Inflammatory macrophage treated with lipopolysaccharide for 1 hour (primary cell): ENCODE data around the gene SEC16A.
A peak's percentile ranks its signal among the peaks of the same experiment; 100 is the strongest.

ENCODE experiments used
- DNase-seq, 2 donors: peaks; one replicate each; pipeline ENCODE4 v3.0.0-alpha.2; 2020 to 2022

SEC16A gene

DNA sequence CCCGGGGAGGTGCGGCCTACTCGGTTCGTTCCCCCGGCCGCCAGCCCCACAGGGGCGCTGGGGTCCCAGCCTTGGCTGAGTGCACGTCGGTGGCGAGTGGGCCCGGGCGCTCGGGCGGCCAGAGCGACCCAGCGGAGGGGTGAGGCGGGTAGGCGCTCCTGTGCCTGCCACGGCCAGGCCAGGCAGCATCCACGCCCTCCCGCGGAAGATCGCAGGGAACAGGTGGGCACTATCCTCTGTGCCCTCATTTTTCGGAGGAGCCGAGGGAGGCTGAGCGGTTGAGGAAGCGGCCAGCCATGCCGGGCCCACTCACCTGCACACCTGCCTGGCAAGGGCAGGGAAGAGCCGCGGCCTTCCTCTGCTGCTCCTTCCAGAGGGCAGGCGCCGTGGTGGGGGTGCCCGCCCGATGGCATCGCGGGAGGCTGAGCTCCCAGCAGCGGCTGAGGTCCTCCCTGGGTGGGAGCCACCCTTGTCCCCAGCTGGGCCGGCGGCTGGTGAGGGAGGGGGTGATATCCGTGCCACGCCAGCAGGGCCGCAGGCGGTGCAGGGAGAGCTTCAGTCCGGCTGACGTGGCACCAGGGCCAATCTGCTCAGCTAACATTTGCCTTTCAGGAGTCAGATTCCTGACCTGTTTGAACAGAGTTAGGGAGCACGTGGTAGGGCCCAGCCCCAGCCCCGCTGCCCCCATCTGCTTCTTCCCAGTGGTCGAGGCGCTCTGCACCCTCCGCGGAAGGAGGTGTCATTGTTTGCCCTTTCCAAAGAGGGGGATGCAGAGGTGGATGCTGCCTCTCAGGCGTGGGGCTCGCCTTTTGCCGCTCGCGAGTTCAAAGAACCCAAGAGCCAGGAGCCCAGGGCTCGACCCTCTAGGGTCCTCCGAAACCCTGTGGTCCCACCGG, 1.6 kb upstream of the SEC16A start:
- no peak for DNase-seq

DNA sequence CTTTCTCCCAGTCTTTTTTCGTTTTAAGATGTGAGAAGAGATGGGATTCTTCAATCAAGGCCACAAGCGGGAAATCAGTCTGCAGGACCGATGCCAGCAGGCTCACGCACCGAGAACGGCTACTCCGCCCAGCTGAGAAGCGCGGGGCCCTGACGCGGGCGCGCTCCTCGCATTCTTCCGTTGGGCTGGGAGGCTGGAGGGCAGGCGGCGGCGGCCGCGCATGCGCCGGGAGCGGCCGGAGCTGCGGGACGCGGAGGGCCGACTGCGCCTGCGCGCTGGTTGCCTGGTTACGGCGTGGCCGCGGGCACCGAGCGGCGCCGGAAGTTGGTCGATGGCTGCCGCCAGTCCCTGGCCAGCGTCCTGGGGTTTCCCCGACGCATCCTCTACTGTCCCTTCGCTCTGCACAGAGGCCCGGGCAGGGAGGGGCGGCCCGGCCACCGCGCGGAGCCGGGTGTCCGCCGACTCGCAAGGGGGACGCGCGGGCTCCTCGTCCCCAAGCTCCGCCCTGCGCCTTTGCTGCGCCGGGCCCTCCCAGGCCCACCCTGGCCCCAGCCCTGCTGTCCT, 831 bp upstream of the SEC16A start:
- peak; percentile 85 to 97 for DNase-seq

DNA sequence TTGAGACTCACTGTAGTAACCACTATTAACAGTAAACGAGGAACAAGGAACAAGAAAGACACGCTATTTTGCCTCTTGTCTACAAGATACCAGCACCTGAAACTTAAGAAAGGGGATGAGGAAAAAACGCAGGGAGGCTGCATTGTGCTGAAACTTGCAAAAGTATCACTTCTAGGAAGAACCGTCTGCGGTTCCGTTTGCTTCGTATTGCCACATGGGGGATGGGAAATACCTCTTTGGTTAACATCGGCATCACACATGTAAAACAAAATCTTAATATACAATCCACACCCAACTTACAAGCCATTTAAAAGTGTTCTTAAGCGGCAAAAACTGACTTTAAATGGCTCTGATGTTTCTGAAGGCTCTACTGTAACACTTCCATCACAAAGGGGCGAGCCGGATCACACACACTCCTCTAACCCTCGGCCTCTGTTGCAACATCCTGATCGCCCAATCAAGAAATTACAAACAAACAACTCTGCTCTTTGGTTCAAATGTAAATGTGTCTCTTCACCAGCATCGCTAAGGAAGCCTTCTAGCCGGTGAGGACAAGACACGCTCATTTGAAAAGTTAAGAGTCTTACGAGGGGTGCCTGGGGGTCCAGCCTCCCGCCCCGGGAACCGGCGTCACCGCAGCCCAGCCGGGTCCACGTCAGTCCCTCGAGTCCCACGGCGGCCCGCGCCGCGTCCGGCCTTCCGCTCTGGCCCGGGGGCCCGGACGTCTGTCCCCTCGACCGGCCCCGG, 621 bp downstream of the SEC16A start:
- peak; percentile 27 to 58 for DNase-seq

DNA sequence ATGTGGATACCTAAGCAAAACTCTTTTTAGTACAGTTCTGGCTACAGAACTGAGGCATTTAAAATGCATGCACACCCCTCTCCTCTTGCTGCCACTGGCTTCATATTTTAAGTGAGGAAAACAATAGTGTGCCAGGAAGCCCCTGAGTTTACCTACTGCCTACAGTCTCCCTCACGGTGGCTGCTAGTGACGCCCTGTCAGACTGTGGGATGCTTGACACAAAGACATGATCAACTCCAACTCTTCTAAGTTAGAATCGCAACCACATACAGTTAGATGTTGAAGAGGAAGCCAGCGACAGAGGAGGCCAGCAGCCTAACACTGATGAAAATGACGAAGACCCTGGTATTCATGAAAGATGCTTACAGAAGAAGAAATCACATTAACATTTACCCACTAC, 1.3 kb downstream of the SEC16A start:
- peak in 1 of 2 donors; percentile 1 for DNase-seq

DNA sequence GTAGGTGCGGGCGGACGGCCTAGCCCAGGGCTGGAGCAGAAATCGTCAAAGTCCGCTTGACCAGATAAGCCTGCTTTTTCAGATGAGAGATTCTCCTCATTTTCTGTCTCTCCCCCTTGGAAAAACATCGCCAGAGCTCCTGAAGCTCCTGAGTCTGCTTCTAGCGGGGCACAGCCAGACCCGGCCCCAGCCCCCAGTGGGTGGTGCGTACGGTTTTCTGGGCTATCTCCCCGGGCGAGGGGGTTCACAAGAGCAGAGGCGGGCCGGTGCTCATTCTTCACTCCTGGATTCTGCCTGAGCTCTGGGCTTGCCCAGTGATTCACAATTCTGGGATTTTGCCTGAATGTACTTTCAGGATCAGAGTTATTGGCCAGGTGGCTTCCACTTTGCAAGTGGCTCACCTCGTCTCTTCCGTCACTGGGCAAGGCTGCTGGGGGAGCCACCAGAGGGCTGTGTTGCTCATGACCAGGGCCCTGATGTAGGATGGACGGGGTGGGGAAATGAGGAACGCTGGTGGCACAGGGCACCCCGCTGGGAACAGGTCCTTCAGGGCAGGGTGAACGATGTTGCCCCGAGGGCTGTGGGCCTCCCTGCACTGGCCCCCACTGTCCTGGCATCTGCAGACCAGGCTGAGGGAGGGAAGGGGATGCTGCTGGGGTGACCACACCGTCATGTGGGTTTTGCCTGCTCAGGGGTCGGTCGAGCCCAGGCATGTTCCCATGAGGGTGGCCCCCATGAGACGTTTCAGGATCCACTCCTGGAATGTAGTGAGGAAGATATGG, 6.3 kb downstream of the SEC16A start:
- DNase-seq = no peak

DNA sequence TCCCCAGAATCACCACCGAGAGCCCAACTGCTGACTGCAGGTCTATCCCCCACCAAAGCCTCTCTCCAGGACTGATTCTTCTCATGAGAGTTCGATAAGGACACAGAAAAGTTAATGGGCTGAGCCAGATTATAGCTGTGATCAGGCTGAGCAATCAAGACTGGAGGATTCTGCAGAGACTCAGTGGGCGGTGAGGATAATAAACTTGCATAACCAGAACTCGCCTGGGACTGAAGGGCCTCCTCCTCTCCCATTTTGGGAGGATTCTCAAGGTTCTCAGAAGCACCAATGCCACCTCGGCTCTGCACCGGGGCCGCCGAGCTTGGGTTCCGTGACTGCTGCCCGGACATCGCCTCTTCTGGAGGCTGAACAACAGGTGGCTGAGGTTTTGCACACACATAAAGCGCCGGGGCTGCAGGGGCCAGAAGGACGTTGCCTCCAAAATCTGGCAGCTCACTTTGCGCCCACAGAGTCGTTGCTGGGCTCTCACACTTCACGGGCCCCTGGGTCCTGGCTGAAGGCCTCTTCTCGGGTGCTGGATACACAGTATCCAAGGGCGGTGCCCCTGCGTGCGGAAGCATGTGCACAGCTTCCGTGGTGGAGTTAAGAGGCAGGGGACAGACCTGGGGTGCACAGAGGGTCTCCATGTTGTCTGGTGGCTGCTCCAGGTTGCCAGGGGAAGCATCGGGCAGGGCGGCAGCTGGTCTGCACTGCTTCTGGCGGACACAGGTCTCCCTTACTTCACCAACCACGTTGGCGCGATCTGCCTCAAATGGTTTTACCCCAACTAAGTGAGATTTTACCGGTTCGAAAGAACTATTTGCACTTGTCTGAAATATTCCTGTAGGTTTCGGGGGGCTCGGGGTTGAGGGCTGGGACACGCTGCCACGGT, 7.6 kb downstream of the SEC16A start:
- DNase-seq = no peak

DNA sequence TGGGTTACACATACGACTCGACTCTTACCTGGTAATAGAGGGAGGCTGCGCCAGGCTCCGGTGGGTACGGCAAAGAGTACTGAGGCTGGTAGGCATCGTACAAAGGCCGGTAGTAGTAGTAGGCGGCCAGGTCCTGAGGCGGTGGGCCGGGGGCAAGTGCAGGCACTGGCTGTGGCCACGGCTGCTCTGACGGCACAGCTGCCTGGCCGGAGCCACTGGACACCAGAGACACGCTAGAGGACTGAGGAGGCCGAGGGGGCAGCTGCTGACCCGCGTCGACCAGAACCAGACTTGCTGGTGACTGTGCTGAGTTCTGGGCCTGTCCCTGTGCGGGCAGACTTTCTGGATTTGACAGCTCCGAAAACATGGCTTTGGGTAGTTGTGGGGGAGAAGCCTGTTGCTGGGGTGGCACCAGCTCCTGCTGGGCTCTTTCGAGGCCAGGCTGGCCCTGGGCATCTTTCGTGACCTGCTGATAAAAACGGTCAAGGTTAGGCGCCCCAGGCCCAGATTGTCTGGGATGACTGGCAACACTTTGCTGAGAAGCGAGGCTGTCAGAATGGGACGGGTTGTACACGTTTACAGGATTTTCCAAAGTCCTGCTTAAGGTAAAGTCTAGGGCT, 8.7 kb downstream of the SEC16A start:
- no peak for DNase-seq

DNA sequence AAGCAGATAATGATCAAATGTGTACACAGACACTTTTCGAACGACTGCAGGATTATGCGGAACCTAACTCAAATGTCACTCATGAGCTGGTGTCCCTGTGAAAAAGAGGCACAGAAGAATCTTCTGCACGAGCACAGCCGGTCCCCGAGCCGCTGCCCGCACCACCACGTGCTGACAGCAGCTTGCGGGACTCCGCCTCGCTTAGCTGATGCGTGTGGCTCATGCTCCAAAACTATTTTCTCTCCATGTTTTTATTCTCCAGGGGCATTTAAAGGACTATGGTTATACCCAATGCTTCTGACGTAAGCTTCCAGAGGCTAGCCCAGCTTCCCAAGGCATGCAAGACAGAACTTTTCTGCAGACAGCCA, 9.5 kb downstream of the SEC16A start:
- DNase-seq = no peak

DNA sequence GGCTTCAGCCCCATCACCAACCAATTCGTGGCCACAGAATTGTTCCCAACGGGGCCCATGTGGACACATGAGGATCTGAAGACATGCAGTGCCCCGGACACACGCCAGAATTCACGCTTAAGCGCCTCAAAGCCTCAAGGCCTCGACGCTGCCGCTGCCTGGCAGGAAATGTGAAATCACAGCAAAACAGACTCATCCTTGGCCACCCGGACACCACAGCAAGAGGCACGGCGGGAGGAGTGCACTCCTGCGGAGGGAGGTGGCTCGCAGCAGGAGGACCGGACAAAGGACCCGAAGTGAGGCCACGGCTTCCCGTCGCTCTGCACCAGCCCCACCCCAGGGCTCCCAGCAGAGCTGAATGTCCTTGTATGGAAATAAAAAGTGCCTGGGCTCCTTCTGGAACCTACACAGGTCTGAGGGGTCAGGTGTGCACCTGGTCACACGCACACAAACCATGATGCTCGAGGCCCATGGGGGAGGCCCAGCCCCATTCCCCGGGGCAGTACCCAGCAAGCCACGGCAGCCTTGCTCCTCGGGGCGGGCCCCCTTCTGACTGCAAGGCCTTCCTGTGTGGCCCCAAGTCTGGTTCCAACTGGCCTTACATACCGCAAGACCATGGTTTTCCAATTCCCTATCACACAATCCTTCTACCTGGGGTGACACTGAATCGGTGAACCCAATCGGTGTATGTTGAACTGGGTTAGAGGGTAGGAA, 10.0 kb downstream of the SEC16A start:
- DNase-seq = no peak

DNA sequence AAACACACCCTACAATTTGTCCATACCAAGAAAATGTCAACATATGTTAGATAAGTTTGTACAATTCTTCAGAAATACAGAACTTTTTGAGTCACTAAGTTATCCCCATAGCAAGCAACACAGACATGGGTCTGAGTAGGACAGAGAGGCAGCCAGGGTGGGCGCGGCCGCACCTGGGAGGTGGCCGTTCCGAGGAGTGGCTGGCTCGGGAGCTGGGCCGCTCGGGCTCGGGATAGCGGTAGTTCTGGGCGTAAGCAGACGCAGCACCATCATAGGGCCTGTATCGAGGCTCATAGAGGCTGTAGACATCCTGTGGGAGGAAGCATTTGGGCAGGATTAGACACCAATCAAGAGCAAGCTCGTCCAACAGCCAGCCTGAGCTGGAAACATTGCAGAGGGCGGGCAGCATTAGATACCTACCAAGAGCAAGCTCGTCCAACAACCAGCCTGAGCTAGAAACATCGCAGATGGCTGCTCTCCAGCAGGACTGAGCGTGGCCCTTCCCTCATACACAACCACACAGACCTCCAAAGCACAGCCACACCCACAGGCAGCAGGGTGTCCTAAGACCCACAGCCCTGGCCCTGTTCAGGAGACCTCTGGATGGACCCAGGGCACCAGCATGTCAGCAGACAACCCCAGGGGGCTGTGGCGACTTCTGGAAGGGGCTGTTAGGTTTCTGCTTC, 10.9 kb downstream of the SEC16A start:
- no peak for DNase-seq

DNA sequence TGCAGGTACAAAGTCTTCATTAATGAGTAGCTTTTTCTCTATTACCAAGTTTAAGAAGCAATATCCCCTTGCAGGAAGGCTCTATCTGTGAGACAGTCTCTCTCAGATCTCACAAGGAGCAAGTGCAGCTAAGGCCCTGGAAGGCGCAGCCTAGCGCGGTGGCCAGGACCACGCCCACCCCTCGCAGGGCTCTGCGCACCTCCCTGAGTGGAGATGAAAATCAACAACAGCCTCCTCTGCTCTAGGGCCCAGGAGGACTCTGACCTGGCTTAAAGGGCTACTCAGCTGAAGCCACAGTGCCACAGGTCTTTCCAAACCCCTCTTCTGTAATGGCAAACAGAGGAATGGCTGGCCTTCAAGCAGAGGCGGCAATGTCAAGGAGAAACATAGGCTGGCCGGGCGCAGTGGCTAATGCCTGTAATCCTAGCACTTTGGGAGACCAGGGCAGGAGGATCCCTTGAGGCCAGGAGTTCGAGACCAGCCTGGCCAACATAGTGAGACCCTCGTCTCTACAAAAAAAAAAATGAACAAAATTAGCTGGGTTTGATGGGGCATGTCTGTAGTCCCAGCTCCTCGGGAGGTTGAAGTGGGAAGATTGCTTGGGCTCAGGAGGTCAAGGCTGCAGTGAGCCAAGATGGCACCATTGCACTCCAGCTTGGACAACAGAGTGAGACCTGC, 11.9 kb downstream of the SEC16A start:
- no peak for DNase-seq

DNA sequence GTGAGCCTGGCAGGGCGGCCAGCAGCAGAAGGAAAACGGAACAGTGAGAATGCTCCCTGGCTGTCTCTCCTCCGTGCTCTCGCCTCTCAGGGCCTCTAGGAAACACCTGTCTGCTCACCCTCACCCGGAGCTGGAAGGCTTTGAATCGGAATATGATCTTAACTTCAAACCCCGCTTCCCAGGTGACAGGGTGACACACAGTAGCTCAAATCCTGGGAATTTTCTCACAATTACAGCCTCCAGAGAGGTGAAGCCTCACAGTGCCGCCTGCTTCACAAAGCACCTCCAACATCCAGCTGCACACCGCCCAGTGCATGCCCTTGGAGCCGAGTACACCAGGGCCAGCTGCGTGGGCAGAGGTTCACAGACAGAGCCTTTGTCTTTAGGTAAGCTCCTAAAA, 12.5 kb downstream of the SEC16A start:
- DNase-seq = no peak

DNA sequence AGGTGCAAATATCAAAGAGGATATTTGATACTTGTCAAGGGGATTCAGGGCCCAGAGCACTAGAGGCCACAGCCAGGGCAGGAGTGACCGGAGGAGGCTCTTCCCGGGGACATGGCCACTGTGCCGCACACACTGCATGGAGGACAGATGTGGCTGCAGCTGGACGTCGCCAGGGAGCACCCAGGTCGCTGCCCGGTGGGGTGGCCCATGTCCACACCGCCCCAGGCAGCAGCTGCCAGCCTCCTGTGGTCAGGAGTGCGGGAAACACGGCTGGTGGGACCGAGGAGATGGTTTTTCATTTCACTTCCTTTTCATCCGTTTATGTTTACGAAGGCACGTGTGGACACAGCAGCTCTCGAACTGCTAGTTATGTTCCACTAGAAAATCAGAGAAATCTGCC, 15.1 kb downstream of the SEC16A start:
- no peak for DNase-seq

DNA sequence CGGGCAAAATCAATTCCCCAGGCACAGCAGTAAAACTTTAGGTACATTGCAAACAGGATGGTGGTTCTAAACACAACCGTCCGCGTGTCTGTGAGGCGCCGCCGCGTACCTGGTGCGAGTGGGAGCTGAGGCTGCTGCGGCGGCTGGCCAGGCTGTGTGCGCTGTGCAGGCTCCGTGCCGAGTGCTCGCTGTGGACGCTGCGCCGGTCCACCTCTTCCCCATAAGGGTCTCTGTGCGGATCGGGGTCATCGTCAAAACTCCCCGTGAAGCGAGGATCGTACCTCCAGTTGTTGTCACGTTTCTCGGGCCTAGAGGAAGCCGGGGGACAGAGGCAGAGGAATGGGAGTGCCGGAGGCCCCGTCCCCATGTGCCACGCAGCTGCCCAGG, 16.7 kb downstream of the SEC16A start:
- DNase-seq = no peak

DNA sequence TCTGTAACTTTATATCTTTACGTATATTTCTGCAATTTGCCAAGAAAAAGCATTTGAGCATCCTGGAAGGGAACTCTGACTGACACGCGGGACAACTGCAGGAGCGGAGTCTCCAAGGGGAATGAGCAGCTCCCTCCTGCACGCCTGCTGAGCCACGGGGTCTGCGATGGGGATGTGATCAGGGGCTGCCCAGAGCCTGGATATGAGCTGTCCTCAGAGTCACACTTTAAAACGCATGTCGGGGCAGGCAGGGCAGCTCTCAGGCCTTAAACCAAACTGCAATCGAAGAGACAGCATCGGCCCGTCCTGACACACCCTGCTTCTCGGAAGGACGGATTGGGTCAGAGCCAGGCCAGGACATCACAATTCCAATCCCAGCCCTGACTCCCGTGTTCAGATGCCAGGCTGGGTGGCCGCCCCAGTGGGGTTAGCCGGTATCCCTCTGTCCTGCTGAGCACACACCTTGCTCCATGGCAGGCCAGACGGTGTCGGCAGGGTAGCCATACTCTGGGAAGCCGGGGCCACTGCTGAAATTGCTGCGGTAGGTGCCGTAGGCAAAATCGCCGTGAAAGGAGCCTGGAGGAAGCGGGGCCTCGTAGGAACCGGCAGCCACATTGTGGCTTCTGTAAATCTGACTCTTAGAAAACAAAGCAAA, 17.2 kb downstream of the SEC16A start:
- no peak for DNase-seq

DNA sequence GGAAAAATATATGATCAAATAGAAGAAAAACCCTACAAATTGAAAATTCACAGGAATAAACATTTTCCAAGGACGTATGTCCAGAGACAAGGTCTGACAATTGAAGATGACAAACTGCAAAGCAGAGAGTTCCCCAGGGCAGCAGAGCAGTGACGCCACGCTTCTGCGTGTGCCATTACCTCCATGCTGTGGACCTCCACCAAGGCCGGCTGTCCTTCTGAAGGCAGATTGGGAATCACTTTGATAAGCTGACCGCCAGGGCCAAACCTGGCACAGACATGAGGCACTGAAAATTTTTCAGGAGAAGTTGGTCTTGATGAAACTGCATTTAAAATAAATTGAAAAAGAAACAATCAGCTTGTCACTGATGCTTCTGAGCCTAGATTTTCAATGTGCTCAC, 18.6 kb downstream of the SEC16A start:
- DNase-seq = no peak

DNA sequence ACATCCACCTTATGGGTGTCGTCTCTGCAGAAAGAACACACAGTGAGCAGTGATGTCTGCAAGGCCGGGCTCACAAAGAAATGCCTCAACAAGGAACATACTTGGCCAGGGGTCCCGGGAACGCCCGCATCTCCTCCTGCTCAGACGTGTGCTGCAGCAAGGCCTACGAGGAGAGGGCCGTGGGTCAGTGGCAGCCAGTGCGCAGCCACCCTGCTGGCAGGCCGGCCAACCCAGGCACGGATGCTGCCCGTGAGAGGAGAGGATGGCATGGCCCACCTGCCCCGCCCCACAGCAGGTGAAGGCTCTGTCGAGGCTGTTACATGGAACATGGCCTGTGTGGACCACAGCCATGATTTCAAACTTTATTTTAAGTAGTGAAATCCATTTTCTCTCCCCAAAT, 19.3 kb downstream of the SEC16A start:
- DNase-seq = no peak

DNA sequence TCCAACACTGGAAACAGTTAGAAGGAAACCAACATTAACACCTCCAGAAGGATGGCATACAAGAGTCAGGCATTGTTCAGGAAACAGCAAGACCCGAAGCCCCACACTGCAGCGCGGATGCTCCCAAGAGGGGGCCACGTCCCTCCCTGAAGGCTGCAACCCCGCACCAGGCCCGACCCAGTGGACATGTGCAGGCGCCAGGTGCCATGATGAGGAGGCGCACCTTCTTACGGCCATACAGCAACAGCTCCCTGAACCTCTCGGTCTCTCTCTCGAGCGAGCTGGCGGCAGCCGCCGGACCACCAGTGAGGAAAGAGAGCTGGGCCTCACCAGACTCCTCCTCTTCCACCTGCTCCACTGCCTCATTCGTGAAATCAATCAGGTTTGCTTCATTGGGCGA, 20.2 kb downstream of the SEC16A start:
- DNase-seq = no peak

DNA sequence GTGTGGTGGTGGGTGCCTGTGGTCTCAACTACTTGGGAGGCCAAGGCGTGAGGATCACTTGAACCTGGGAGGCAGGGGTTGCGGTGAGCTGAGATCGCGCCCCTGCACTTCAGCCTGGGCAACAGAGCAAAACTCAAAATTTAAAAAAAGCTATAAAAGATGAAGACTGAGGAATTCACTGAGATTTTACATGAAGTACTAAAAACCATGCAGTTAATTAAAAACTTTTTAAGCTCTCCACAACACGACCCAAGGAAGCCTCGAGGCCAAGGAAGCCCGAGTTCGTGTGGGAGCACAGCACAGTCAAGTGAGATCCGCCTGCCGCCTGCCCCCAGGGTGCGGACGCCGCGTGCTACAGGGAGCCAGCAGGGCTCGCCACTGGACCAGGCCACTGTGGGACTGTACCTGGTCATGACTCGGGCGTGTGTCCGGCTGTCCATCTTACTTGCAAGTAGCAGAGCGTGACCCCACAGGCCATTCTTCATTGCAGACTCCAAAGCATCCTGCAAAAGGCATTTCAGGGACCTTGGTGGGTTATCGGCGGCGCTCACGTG, 22.0 kb downstream of the SEC16A start:
- DNase-seq = no peak
